Retina (tissue), 1 donor: Measurements from ENCODE around the gene TUT1.
"Not testable (repeated sequence)": the region's sequence is repeated elsewhere in the genome, so short reads cannot be mapped to it uniquely, and the experiment has no call there.

ENCODE experiments used
- DNase-seq: peaks from one replicate; pipeline ENCODE4 v3.0.0-alpha.2; 2016

The TUT1 gene

GRCh38 chr11:62575156-62575555 is 16.2 kb downstream of the TUT1 start:
- DNase-seq = no peak

- DNase-seq = peak; percentile 60
These were observed 16.8 kb downstream of the TUT1 start for GRCh38 chr11:62574363-62575071.

GRCh38 chr11:62573592-62574362 is 17.5 kb downstream of the TUT1 start, which contains the start of gene EEF1G:
EEF1G (minus strand) TSS chr11:62573891; CDS start chr11:62573842, 49 bp downstream.
- DNase-seq = peak; percentile 98

- no peak for DNase-seq
These were observed 18.2 kb downstream of the TUT1 start for GRCh38 chr11:62573006-62573591.

- DNase-seq = no peak
These were observed 18.9 kb downstream of the TUT1 start for GRCh38 chr11:62572431-62572830.

- DNase-seq = not testable (repeated sequence)
These were observed 19.8 kb downstream of the TUT1 start for GRCh38 chr11:62571493-62571892.

GRCh38 chr11:62570903-62571302 is 20.4 kb downstream of the TUT1 start:
- not testable (repeated sequence) for DNase-seq

- DNase-seq = no peak
These were observed 21.7 kb downstream of the TUT1 start for GRCh38 chr11:62569611-62570010.

GRCh38 chr11:62567018-62567633 is 24.2 kb downstream of the TUT1 start:
- no peak for DNase-seq

GRCh38 chr11:62566247-62566646 is 25.1 kb downstream of the TUT1 start:
- no peak for DNase-seq

GRCh38 chr11:62565100-62565802 is 26.1 kb downstream of the TUT1 start:
- DNase-seq = no peak

GRCh38 chr11:62561677-62562230 is 29.6 kb downstream of the TUT1 start:
- not testable (repeated sequence) for DNase-seq

GRCh38 chr11:62560566-62561103 is 30.7 kb downstream of the TUT1 start:
- DNase-seq = peak; percentile 20

GRCh38 chr11:62559626-62560025 is 31.7 kb downstream of the TUT1 start:
- DNase-seq = not testable (repeated sequence)

- no peak for DNase-seq
These were observed 32.1 kb downstream of the TUT1 start for GRCh38 chr11:62559204-62559603.

GRCh38 chr11:62558669-62559068 is 32.7 kb downstream of the TUT1 start:
- no peak for DNase-seq

- no peak for DNase-seq
These were observed 34.3 kb downstream of the TUT1 start for GRCh38 chr11:62556875-62557631.

- DNase-seq = peak; percentile 45
These were observed 35.0 kb downstream of the TUT1 start for GRCh38 chr11:62556108-62556874.

- DNase-seq = no peak
These were observed 35.7 kb downstream of the TUT1 start for GRCh38 chr11:62555464-62556107.
